ENCODE results near the gene TMEFF1.

DNA sequence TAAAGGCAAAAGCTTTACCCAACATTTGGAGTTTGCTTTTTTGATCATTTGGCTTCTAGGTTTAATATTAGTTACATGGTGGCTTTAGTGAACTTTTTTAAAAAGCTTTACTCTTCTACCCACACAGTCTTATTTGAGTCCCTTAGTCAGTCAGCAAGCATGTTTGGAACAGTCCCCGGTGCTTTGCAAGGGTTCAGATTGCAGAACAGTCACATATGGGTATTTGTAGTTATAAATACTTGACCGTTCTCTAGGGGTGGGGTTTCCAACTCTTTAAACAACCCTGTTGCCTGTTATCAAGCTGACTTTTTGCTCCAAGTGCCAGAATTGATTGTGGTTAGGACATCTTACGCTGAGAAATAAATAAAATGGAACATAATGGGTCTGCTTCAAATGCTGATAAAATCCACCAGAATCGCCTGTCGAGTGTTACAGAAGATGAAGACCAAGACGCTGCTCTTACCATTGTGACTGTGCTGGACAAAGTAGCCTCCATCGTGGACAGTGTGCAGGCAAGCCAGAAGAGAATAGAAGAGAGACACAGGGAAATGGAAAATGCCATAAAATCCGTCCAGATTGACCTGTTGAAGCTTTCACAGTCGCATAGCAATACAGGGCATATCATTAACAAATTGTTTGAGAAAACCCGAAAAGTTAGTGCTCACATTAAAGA, 105.0 kb downstream of the TMEFF1 start, which contains the start of gene CAVIN4:
- no peak for TF ChIP-seq POLR2AphosphoS5 (IDR thresholded peaks at IDR 0.05)
- TF ChIP-seq, protein P1, sequence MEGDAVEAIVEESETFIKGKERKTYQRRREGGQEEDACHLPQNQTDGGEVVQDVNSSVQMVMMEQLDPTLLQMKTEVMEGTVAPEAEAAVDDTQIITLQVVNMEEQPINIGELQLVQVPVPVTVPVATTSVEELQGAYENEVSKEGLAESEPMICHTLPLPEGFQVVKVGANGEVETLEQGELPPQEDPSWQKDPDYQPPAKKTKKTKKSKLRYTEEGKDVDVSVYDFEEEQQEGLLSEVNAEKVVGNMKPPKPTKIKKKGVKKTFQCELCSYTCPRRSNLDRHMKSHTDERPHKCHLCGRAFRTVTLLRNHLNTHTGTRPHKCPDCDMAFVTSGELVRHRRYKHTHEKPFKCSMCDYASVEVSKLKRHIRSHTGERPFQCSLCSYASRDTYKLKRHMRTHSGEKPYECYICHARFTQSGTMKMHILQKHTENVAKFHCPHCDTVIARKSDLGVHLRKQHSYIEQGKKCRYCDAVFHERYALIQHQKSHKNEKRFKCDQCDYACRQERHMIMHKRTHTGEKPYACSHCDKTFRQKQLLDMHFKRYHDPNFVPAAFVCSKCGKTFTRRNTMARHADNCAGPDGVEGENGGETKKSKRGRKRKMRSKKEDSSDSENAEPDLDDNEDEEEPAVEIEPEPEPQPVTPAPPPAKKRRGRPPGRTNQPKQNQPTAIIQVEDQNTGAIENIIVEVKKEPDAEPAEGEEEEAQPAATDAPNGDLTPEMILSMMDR (IDR thresholded peaks at IDR 0.05) = no peak

All from sigmoid colon (tissue), 4 donors.